GM18951 (cell line): ENCODE data around the gene LRP1-AS.
A peak's percentile ranks its signal among the peaks of the same experiment; 100 is the strongest.

ENCODE experiments used
- POLR2A ChIP-seq: IDR thresholded peaks from 4 replicates; pipeline ENCODE4 v1.6.1; 2011; ENCODE audit warnings: mild to moderate bottlenecking; ENCODE audit not compliant: insufficient read length, insufficient read depth; ENCODE audit errors: extremely low read depth
- in situ Hi-C: fragments of 300-500 bp; cut with MboI; formaldehyde crosslinking; loops from one replicate; pipeline ENCODE4 v1.12.0; 2022; ENCODE audit warnings: low sequenced_read_pairs, mixed read lengths, inconsistent platforms; ENCODE audit not compliant: unreplicated experiment

The LRP1-AS gene

GRCh38 chr12:57126561-57126960, 20.9 kb downstream of the LRP1-AS start:
- no peak for TF ChIP-seq POLR2A
- in situ Hi-C loops, result no loop called here

- no peak for TF ChIP-seq POLR2A
- in situ Hi-C loops, result no loop called here
These were observed 21.4 kb downstream of the LRP1-AS start for GRCh38 chr12:57126061-57126460.

- TF ChIP-seq POLR2A, result no peak
- in situ Hi-C loops, result loop anchor here (5.0 kb wide), 1 partner anchor 53 kb away; no protein-coding TSS in a partner anchor
These were observed 23.1 kb downstream of the LRP1-AS start for GRCh38 chr12:57124261-57124877.

- in situ Hi-C loops, result loop anchor here (5.0 kb wide), 1 partner anchor 53 kb away; no protein-coding TSS in a partner anchor
- no peak for TF ChIP-seq POLR2A
These were observed 23.6 kb downstream of the LRP1-AS start for GRCh38 chr12:57123813-57124212.

- in situ Hi-C loops, result loop anchor here (5.0 kb wide), 1 partner anchor 57 kb away; no protein-coding TSS in a partner anchor
These were observed 26.7 kb downstream of the LRP1-AS start for GRCh38 chr12:57120718-57121117.

GRCh38 chr12:57119294-57120085, 27.9 kb downstream of the LRP1-AS start:
- in situ Hi-C loops, result loop anchor here (5.0 to 10.0 kb wide), 2 partner anchors 58 to 115 kb away; partner anchors contain the start of gene ZBTB39
- no peak for TF ChIP-seq POLR2A

GRCh38 chr12:57118711-57119271, 28.6 kb downstream of the LRP1-AS start:
- TF ChIP-seq POLR2A, result no peak
- in situ Hi-C loops, result loop anchor here (10.0 kb wide), 1 partner anchor 114 kb away; the partner anchor contains the start of gene ZBTB39

- no peak for TF ChIP-seq POLR2A
- in situ Hi-C loops, result loop anchor here (10.0 kb wide), 1 partner anchor 112 kb away; the partner anchor contains the start of gene ZBTB39
These were observed 30.7 kb downstream of the LRP1-AS start for GRCh38 chr12:57116580-57117281.

- in situ Hi-C loops, result loop anchor here (10.0 kb wide), 1 partner anchor 108 kb away; the partner anchor contains the start of gene ZBTB39
- TF ChIP-seq POLR2A, result no peak
These were observed 34.7 kb downstream of the LRP1-AS start for GRCh38 chr12:57112492-57113294.

- TF ChIP-seq POLR2A, result peak; percentile 70
- in situ Hi-C loops, result loop anchor here (10.0 kb wide), 1 partner anchor 106 kb away; the partner anchor contains the start of gene ZBTB39
These were observed 36.2 kb downstream of the LRP1-AS start, which contains the start of gene STAT6 for GRCh38 chr12:57111031-57111734. Gene STAT6, minus strand, starts transcription at chr12:57111362. Its CDS starts 3,084 bp downstream, at chr12:57108278.

- in situ Hi-C loops, result loop anchor here (10.0 kb wide), 1 partner anchor 106 kb away; the partner anchor contains the start of gene ZBTB39
- TF ChIP-seq POLR2A, result peak; percentile 57
These were observed 37.1 kb downstream of the LRP1-AS start for GRCh38 chr12:57110104-57111030.
